GM21360 (cell line): ENCODE results near the gene RNF181.
"Not testable (repeated sequence)": the region's sequence is repeated elsewhere in the genome, so short reads cannot be mapped to it uniquely, and the experiment has no call there.

Experiments
- ATAC-seq: cut with Tn5 transposase; IDR thresholded peaks from one replicate; pipeline ENCODE4 v1.9.1; 2021; ENCODE audit warnings: mild to moderate bottlenecking, moderate library complexity; ENCODE audit not compliant: unreplicated experiment

RNF181 gene

GRCh38 chr2:85595301-85596025 is at the start of gene RNF181:
Gene RNF181, plus strand, starts transcription at chr2:85595745. Its CDS starts 19 bp downstream, at chr2:85595764.
- ATAC-seq = peak; percentile 98

GRCh38 chr2:85545780-85546240 is 49.7 kb upstream of the RNF181 start:
- ATAC-seq = no peak

GRCh38 chr2:85547089-85547858 is 48.3 kb upstream of the RNF181 start:
- no peak for ATAC-seq

- ATAC-seq = no peak
Measured at GRCh38 chr2:85547859-85548607, 47.5 kb upstream of the RNF181 start.

GRCh38 chr2:85548608-85548900 is 47.0 kb upstream of the RNF181 start:
- ATAC-seq = no peak

GRCh38 chr2:85549095-85549494 is 46.5 kb upstream of the RNF181 start:
- ATAC-seq = no peak

- ATAC-seq = no peak
Measured at GRCh38 chr2:85549826-85550225, 45.7 kb upstream of the RNF181 start.

- ATAC-seq = no peak
Measured at GRCh38 chr2:85550486-85550885, 45.1 kb upstream of the RNF181 start.

- ATAC-seq = peak; percentile 65
Measured at GRCh38 chr2:85551698-85552678, 43.6 kb upstream of the RNF181 start.

GRCh38 chr2:85553184-85553583 is 42.4 kb upstream of the RNF181 start:
- ATAC-seq = no peak

- ATAC-seq = no peak
Measured at GRCh38 chr2:85554980-85555612, 40.4 kb upstream of the RNF181 start.

- ATAC-seq = no peak
Measured at GRCh38 chr2:85557130-85557529, 38.4 kb upstream of the RNF181 start.

GRCh38 chr2:85558160-85558559 is 37.4 kb upstream of the RNF181 start:
- no peak for ATAC-seq

- ATAC-seq = not testable (repeated sequence)
Measured at GRCh38 chr2:85560403-85560726, 35.2 kb upstream of the RNF181 start.

GRCh38 chr2:85560812-85561279 is 34.7 kb upstream of the RNF181 start:
- peak; percentile 21 for ATAC-seq

GRCh38 chr2:85561280-85562212 is 34.0 kb upstream of the RNF181 start, which contains the start of gene GGCX:
Gene GGCX, minus strand, starts transcription at chr2:85561493. Its CDS starts 65 bp downstream, at chr2:85561428.
- ATAC-seq = peak; percentile 88

GRCh38 chr2:85564144-85564563 is 31.4 kb upstream of the RNF181 start:
- no peak for ATAC-seq

GRCh38 chr2:85566265-85566664 is 29.3 kb upstream of the RNF181 start:
- ATAC-seq = no peak

- no peak for ATAC-seq
Measured at GRCh38 chr2:85575739-85576138, 19.8 kb upstream of the RNF181 start.
